Stimulated activated CD4-positive, alpha-beta T cell treated with anti-CD3 and anti-CD28 coated beads, Interleukin-15, amount 100 ng/mL, for 1 hour (primary cell): ENCODE measurements around the gene GAGE12G.
"Not testable (repeated sequence)": the region's sequence is repeated elsewhere in the genome, so short reads cannot be mapped to it uniquely, and the experiment has no call there.

ENCODE experiments used
- DNase-seq, 2 donors: peaks; one replicate each; pipeline ENCODE4 v3.0.0-alpha.2; 2020; ENCODE audit warnings: low read depth in 1 of 2, low spot score in 1 of 2

GAGE12G gene, protein sequence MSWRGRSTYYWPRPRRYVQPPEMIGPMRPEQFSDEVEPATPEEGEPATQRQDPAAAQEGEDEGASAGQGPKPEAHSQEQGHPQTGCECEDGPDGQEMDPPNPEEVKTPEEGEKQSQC

DNA sequence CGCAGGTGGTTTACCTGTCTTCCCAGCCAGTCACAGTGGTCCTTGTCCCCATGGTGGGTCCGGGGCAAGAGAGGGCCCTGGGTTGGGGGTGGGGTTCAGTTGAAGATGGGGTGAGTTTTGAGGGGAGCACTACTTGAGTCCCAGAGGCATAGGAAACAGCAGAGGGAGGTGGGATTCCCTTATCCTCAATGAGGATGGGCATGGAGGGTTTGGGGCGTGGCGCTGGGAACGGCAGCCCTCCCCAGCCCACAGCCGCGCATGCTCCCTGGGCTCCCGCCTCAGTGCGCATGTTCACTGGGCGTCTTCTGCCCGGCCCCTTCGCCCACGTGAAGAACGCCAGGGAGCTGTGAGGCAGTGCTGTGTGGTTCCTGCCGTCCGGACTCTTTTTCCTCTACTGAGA, at the start of gene GAGE12G:
Gene GAGE12G, plus strand, starts transcription at position 301 of the 400 bp plus-strand sequence. CDS start 1,155 bp downstream, outside the sequence.
- DNase-seq, result not testable (repeated sequence)

DNA sequence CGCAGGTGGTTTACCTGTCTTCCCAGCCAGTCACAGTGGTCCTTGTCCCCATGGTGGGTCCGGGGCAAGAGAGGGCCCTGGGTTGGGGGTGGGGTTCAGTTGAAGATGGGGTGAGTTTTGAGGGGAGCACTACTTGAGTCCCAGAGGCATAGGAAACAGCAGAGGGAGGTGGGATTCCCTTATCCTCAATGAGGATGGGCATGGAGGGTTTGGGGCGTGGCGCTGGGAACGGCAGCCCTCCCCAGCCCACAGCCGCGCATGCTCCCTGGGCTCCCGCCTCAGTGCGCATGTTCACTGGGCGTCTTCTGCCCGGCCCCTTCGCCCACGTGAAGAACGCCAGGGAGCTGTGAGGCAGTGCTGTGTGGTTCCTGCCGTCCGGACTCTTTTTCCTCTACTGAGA, 38.3 kb upstream of the GAGE12G start, which contains the start of gene GAGE12C:
Gene GAGE12C, plus strand, starts transcription at position 301 of the 400 bp plus-strand sequence. CDS start 1,155 bp downstream, outside the sequence.
- not testable (repeated sequence) for DNase-seq

DNA sequence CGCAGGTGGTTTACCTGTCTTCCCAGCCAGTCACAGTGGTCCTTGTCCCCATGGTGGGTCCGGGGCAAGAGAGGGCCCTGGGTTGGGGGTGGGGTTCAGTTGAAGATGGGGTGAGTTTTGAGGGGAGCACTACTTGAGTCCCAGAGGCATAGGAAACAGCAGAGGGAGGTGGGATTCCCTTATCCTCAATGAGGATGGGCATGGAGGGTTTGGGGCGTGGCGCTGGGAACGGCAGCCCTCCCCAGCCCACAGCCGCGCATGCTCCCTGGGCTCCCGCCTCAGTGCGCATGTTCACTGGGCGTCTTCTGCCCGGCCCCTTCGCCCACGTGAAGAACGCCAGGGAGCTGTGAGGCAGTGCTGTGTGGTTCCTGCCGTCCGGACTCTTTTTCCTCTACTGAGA, 28.8 kb upstream of the GAGE12G start, which contains the start of gene GAGE12D:
Gene GAGE12D, plus strand, starts transcription at position 301 of the 400 bp plus-strand sequence. CDS start 1,155 bp downstream, outside the sequence.
- DNase-seq, result not testable (repeated sequence)

GRCh38 chrX:49550989-49551388, 19.2 kb upstream of the GAGE12G start, which contains the start of gene GAGE12E:
GAGE12E (plus strand) TSS chrX:49551289; CDS start chrX:49552444, 1,155 bp downstream.
- not testable (repeated sequence) for DNase-seq

GRCh38 chrX:49560542-49560941, 9.7 kb upstream of the GAGE12G start, which contains the start of gene GAGE12F:
GAGE12F (plus strand) TSS chrX:49560842; CDS start chrX:49561997, 1,155 bp downstream.
- not testable (repeated sequence) for DNase-seq

- not testable (repeated sequence) for DNase-seq
Measured at GRCh38 chrX:49568728-49569127, 1.5 kb upstream of the GAGE12G start.

- not testable (repeated sequence) for DNase-seq
Measured at GRCh38 chrX:49569152-49569551, 1.0 kb upstream of the GAGE12G start.

- DNase-seq, result not testable (repeated sequence)
Measured at GRCh38 chrX:49579649-49580048, 9.4 kb downstream of the GAGE12G start, which contains the start of gene GAGE12H. GAGE12H (plus strand) TSS chrX:49579949; CDS start chrX:49581104, 1,155 bp downstream.

GRCh38 chrX:49589196-49589595, 19.0 kb downstream of the GAGE12G start, which contains the start of gene GAGE2A:
GAGE2A (plus strand) TSS chrX:49589496; CDS start chrX:49590651, 1,155 bp downstream.
- not testable (repeated sequence) for DNase-seq

GRCh38 chrX:49589769-49590478, 19.7 kb downstream of the GAGE12G start:
- not testable (repeated sequence) for DNase-seq

- DNase-seq, result not testable (repeated sequence)
Measured at GRCh38 chrX:49590488-49590887, 20.3 kb downstream of the GAGE12G start.

DNA sequence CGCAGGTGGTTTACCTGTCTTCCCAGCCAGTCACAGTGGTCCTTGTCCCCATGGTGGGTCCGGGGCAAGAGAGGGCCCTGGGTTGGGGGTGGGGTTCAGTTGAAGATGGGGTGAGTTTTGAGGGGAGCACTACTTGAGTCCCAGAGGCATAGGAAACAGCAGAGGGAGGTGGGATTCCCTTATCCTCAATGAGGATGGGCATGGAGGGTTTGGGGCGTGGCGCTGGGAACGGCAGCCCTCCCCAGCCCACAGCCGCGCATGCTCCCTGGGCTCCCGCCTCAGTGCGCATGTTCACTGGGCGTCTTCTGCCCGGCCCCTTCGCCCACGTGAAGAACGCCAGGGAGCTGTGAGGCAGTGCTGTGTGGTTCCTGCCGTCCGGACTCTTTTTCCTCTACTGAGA, 28.5 kb downstream of the GAGE12G start, which contains the start of gene GAGE1:
Gene GAGE1, plus strand, starts transcription at position 301 of the 400 bp plus-strand sequence. CDS start 1,155 bp downstream, outside the sequence.
- DNase-seq, result not testable (repeated sequence)

DNA sequence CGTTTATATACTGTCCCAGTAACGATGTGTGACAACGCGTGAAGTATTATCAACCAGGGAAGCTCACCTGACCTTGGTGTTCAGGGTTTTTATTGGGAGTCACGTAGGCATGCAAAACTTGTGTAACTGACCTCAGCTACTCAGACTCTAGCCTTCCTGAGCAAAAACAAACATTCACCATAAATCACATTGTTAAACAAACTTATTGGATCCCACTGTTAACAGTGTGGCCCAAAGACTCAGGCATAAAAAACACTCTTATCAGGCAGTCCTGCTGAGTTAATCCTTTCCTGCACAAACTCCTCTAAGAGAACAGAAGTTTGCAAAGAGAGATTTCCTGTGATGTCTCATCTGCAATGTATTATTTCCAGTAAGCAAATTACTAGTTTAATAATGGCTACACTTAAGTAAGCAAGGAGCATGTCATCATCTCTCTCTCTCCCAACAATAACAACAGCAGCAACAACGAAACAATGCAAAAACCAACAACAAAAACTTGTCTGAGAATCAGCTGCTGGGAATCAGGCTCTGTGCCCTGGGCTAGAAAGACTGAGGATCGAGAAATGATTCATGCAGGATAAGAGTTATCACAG, 40.6 kb downstream of the GAGE12G start:
- no peak for DNase-seq

GRCh38 chrX:49618574-49618973, 48.4 kb downstream of the GAGE12G start:
- no peak for DNase-seq
